HG03196 (cell line): ENCODE measurements around the gene RBMX.
"Not testable (repeated sequence)": the region's sequence is repeated elsewhere in the genome, so short reads cannot be mapped to it uniquely, and the experiment has no call there.

Experiments
- ATAC-seq: cut with Tn5 transposase; IDR thresholded peaks from one replicate; pipeline ENCODE4 v1.9.1; 2021; ENCODE audit not compliant: unreplicated experiment

RBMX gene

GRCh38 chrX:136879001-136879687 is 1.4 kb downstream of the RBMX start:
- no peak for ATAC-seq

- ATAC-seq, result no peak
Observed at GRCh38 chrX:136878423-136878822, 2.1 kb downstream of the RBMX start.

GRCh38 chrX:136874114-136874513 is 6.4 kb downstream of the RBMX start:
- not testable (repeated sequence) for ATAC-seq

GRCh38 chrX:136873210-136873609 is 7.3 kb downstream of the RBMX start:
- not testable (repeated sequence) for ATAC-seq

GRCh38 chrX:136872091-136872700 is 8.3 kb downstream of the RBMX start:
- no peak for ATAC-seq

- no peak for ATAC-seq
Observed at GRCh38 chrX:136870064-136870463, 10.5 kb downstream of the RBMX start.

- ATAC-seq, result no peak
Observed at GRCh38 chrX:136868283-136869055, 12.1 kb downstream of the RBMX start.

GRCh38 chrX:136867518-136867917 is 13.0 kb downstream of the RBMX start:
- ATAC-seq, result no peak

- no peak for ATAC-seq
Observed at GRCh38 chrX:136867096-136867491, 13.4 kb downstream of the RBMX start.

GRCh38 chrX:136866337-136867095 is 14.0 kb downstream of the RBMX start:
- ATAC-seq, result no peak

- ATAC-seq, result no peak
Observed at GRCh38 chrX:136865270-136866158, 15.0 kb downstream of the RBMX start.

GRCh38 chrX:136863826-136864225 is 16.7 kb downstream of the RBMX start:
- ATAC-seq, result no peak

- ATAC-seq, result no peak
Observed at GRCh38 chrX:136862546-136862945, 18.0 kb downstream of the RBMX start.

GRCh38 chrX:136861877-136862276 is 18.6 kb downstream of the RBMX start:
- ATAC-seq, result no peak

- ATAC-seq, result no peak
Observed at GRCh38 chrX:136858007-136858756, 22.3 kb downstream of the RBMX start.

- ATAC-seq, result no peak
Observed at GRCh38 chrX:136856551-136856950, 24.0 kb downstream of the RBMX start.

GRCh38 chrX:136856050-136856449 is 24.5 kb downstream of the RBMX start:
- no peak for ATAC-seq

- ATAC-seq, result no peak
Observed at GRCh38 chrX:136851526-136851925, 29.0 kb downstream of the RBMX start.

GRCh38 chrX:136850441-136851175 is 29.9 kb downstream of the RBMX start:
- no peak for ATAC-seq
